ENCODE data around the gene TSPAN18. TPM values are rescaled to one million over a fixed set of nuclear protein-coding genes. Genes with fewer than 3 reads are reported as not detected.

Gene TSPAN18
- total RNA-seq, 1 experiment from 2014 or later = not detected

GRCh38 chr11:44754876-44755555 lies 28.3 kb downstream of the TSPAN18 start:
- H3F3A ChIP-seq (ENCODE audit: low read length, unreplicated experiment) = no peaks in the 10 kb centered on the region
- H3K9me2 ChIP-seq (replicated peaks; ENCODE audit: low read length) = no peaks in the 10 kb centered on the region
- H3K4me3 ChIP-seq (ENCODE audit: low read length) = no peak overlapping the region
- H4K20me1 ChIP-seq (ENCODE audit: low read length) = no peaks in the 10 kb centered on the region
- BruUV-seq (replicated peaks) = no TSS peak
- CTCF ChIA-PET = no interaction called here
- no peak overlapping the region for H3K4me2 ChIP-seq (ENCODE audit: low read length)
- H3K4me1 ChIP-seq (ENCODE audit: insufficient read depth, low read length) = no peaks in the 10 kb centered on the region
- H2AFZ ChIP-seq (ENCODE audit: low read length) = no peak overlapping the region
- no peaks in the 10 kb centered on the region for H3K36me3 ChIP-seq (ENCODE audit: low read depth, low read length)
- H3K9me3 ChIP-seq (ENCODE audit: low read length) = no peaks in the 10 kb centered on the region
- DNase-seq (no peak), ATAC-seq (no peak)
- TF ChIP-seq EZH2 (IDR thresholded peaks at IDR 0.05; ENCODE audit: low read length, unreplicated experiment) (no peak), EZH2phosphoT487 (IDR thresholded peaks at IDR 0.05; ENCODE audit: borderline replicate concordance, low read length) (no peak)
- TF ChIP-seq, protein P1, sequence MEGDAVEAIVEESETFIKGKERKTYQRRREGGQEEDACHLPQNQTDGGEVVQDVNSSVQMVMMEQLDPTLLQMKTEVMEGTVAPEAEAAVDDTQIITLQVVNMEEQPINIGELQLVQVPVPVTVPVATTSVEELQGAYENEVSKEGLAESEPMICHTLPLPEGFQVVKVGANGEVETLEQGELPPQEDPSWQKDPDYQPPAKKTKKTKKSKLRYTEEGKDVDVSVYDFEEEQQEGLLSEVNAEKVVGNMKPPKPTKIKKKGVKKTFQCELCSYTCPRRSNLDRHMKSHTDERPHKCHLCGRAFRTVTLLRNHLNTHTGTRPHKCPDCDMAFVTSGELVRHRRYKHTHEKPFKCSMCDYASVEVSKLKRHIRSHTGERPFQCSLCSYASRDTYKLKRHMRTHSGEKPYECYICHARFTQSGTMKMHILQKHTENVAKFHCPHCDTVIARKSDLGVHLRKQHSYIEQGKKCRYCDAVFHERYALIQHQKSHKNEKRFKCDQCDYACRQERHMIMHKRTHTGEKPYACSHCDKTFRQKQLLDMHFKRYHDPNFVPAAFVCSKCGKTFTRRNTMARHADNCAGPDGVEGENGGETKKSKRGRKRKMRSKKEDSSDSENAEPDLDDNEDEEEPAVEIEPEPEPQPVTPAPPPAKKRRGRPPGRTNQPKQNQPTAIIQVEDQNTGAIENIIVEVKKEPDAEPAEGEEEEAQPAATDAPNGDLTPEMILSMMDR (conservative IDR thresholded peaks at IDR 0.05; ENCODE audit: low read depth, low read length) = no peak
- POLR2A ChIA-PET (ENCODE audit: unreplicated experiment) = no interaction called here
- H3K27ac ChIP-seq (ENCODE audit: low read length) = no peak overlapping the region
- peaks cover 54% of the 10 kb centered on the region for H3K27me3 ChIP-seq (ENCODE audit: low read length)
- H3K79me2 ChIP-seq (ENCODE audit: low read length) = no peaks in the 10 kb centered on the region
- H3K9ac ChIP-seq (ENCODE audit: low read length) = no peak overlapping the region
- intact Hi-C loops (cut with micrococcal nuclease) = no loop called here

GRCh38 chr11:44755556-44756523 lies 29.1 kb downstream of the TSPAN18 start:
- TF ChIP-seq, protein P1 (conservative IDR thresholded peaks at IDR 0.05; ENCODE audit: low read depth, low read length) = no peak
- TF ChIP-seq EZH2 (IDR thresholded peaks at IDR 0.05; ENCODE audit: low read length, unreplicated experiment) = no peak
- TF ChIP-seq EZH2phosphoT487 (IDR thresholded peaks at IDR 0.05; ENCODE audit: borderline replicate concordance, low read length) = no peak
- H3K27me3 ChIP-seq (ENCODE audit: low read length) = peaks cover 50% of the 10 kb centered on the region
- no peaks in the 10 kb centered on the region for H3K4me1 ChIP-seq (ENCODE audit: insufficient read depth, low read length)
- no peak overlapping the region for H3K27ac ChIP-seq (ENCODE audit: low read length)
- H2AFZ ChIP-seq (ENCODE audit: low read length) = no peak overlapping the region
- ATAC-seq = no peak
- intact Hi-C loops (cut with micrococcal nuclease) = no loop called here
- POLR2A ChIA-PET (ENCODE audit: unreplicated experiment) = no interaction called here
- no TSS peak for BruUV-seq (replicated peaks)
- no peaks in the 10 kb centered on the region for H3K9me2 ChIP-seq (replicated peaks; ENCODE audit: low read length)
- H3K4me2 ChIP-seq (ENCODE audit: low read length) = no peak overlapping the region
- H3F3A ChIP-seq (ENCODE audit: low read length, unreplicated experiment) = no peaks in the 10 kb centered on the region
- H3K9ac ChIP-seq (ENCODE audit: low read length) = no peak overlapping the region
- H3K36me3 ChIP-seq (ENCODE audit: low read depth, low read length) = no peaks in the 10 kb centered on the region
- no peaks in the 10 kb centered on the region for H4K20me1 ChIP-seq (ENCODE audit: low read length)
- H3K4me3 ChIP-seq (ENCODE audit: low read length) = no peak overlapping the region
- no peak for DNase-seq
- no peaks in the 10 kb centered on the region for H3K9me3 ChIP-seq (ENCODE audit: low read length)
- CTCF ChIA-PET = no interaction called here
- no peaks in the 10 kb centered on the region for H3K79me2 ChIP-seq (ENCODE audit: low read length)
